Measurements from ENCODE around the gene NKG7.

The NKG7 gene

DNA sequence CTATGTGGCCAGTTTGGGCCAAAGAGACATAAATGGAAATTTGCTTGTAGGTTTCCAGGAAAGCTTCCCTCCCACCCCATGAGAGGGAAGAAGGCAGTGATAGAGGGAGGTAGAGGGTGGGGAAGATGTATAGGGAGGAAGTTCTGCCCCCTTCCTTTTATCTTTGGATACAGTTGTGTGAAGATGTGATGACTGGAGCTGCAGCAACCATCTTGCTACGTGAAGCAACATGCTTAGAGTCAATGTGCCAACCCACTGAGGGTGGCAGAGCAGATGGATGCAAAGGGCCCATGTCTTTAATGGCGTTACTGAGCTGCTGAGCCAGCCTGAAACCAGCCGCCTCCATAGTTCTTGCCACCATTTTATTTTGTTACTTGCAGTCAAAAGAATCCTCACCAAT is 41.3 kb downstream of the NKG7 start:
- no peaks in the 10 kb centered on the region for H3K9me3 ChIP-seq (ENCODE audit: low read length)
- TF ChIP-seq EZH2 (IDR thresholded peaks at IDR 0.05; ENCODE audit: borderline replicate concordance, low read length), result no peak
- TF ChIP-seq, protein P1, sequence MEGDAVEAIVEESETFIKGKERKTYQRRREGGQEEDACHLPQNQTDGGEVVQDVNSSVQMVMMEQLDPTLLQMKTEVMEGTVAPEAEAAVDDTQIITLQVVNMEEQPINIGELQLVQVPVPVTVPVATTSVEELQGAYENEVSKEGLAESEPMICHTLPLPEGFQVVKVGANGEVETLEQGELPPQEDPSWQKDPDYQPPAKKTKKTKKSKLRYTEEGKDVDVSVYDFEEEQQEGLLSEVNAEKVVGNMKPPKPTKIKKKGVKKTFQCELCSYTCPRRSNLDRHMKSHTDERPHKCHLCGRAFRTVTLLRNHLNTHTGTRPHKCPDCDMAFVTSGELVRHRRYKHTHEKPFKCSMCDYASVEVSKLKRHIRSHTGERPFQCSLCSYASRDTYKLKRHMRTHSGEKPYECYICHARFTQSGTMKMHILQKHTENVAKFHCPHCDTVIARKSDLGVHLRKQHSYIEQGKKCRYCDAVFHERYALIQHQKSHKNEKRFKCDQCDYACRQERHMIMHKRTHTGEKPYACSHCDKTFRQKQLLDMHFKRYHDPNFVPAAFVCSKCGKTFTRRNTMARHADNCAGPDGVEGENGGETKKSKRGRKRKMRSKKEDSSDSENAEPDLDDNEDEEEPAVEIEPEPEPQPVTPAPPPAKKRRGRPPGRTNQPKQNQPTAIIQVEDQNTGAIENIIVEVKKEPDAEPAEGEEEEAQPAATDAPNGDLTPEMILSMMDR (IDR thresholded peaks at IDR 0.05; ENCODE audit: low read length), result no peak
- H3K36me3 ChIP-seq (ENCODE audit: insufficient read depth, low read length), result no peaks in the 10 kb centered on the region; the same call in 1 of the 2 replicates
- H3K4me1 ChIP-seq (ENCODE audit: insufficient read depth, low read length, severe bottlenecking), result no peaks in the 10 kb centered on the region
- H4K20me1 ChIP-seq (ENCODE audit: insufficient read depth, low read length), result no peaks in the 10 kb centered on the region
- H3K9ac ChIP-seq (ENCODE audit: low read length), result no peak overlapping the region
- H3K4me3 ChIP-seq (ENCODE audit: low read depth, low read length, poor library complexity, severe bottlenecking), result no peak overlapping the region
- no peak overlapping the region for H3K27ac ChIP-seq (ENCODE audit: low read depth, low read length, poor library complexity, severe bottlenecking)
- no peaks in the 10 kb centered on the region for H3F3A ChIP-seq (ENCODE audit: insufficient read depth, low read length)
- no peak overlapping the region for H3K4me2 ChIP-seq (ENCODE audit: low read length)
- H3K79me2 ChIP-seq (ENCODE audit: insufficient read depth, low read length), result no peaks in the 10 kb centered on the region
- H2AFZ ChIP-seq (ENCODE audit: low read length), result no peak overlapping the region
- H3K9me2 ChIP-seq (ENCODE audit: low read depth, low read length), result no peaks in the 10 kb centered on the region
- no peaks in the 10 kb centered on the region for H3K27me3 ChIP-seq (ENCODE audit: insufficient read depth, low read length)

DNA sequence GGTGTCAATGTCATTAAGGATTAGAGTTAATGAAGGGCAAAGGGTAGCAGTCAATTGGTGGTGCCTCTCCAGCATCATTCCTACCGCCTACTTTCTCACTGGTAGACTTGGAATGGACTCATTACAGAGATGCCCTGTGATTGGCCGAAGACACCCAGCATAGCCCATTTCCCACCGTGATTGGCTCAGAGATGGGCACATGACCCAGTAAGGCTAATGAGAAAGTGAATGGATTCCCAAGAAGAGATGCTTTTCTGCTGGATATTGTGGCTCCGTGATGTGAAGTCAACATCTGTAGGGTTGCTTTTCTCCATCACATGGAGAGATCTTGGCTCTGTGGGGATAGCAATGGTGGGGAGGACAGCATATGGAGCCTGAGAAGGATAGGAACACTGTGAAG is 42.1 kb downstream of the NKG7 start:
- H3K4me2 ChIP-seq (ENCODE audit: low read length), result no peak overlapping the region
- no peaks in the 10 kb centered on the region for H3K9me3 ChIP-seq (ENCODE audit: low read length)
- H3K36me3 ChIP-seq (ENCODE audit: insufficient read depth, low read length), result no peaks in the 10 kb centered on the region; the same call in 1 of the 2 replicates
- H3K27me3 ChIP-seq (ENCODE audit: insufficient read depth, low read length), result no peaks in the 10 kb centered on the region
- no peak overlapping the region for H3K9ac ChIP-seq (ENCODE audit: low read length)
- no peak overlapping the region for H2AFZ ChIP-seq (ENCODE audit: low read length)
- H3K4me1 ChIP-seq (ENCODE audit: insufficient read depth, low read length, severe bottlenecking), result no peaks in the 10 kb centered on the region
- H3K27ac ChIP-seq (ENCODE audit: low read depth, low read length, poor library complexity, severe bottlenecking), result no peak overlapping the region
- H3K79me2 ChIP-seq (ENCODE audit: insufficient read depth, low read length), result no peaks in the 10 kb centered on the region
- H4K20me1 ChIP-seq (ENCODE audit: insufficient read depth, low read length), result no peaks in the 10 kb centered on the region
- TF ChIP-seq, protein P1 (IDR thresholded peaks at IDR 0.05; ENCODE audit: low read length), result no peak
- TF ChIP-seq EZH2 (IDR thresholded peaks at IDR 0.05; ENCODE audit: borderline replicate concordance, low read length), result no peak
- no peaks in the 10 kb centered on the region for H3K9me2 ChIP-seq (ENCODE audit: low read depth, low read length)
- H3K4me3 ChIP-seq (ENCODE audit: low read depth, low read length, poor library complexity, severe bottlenecking), result no peak overlapping the region
- H3F3A ChIP-seq (ENCODE audit: insufficient read depth, low read length), result no peaks in the 10 kb centered on the region

DNA sequence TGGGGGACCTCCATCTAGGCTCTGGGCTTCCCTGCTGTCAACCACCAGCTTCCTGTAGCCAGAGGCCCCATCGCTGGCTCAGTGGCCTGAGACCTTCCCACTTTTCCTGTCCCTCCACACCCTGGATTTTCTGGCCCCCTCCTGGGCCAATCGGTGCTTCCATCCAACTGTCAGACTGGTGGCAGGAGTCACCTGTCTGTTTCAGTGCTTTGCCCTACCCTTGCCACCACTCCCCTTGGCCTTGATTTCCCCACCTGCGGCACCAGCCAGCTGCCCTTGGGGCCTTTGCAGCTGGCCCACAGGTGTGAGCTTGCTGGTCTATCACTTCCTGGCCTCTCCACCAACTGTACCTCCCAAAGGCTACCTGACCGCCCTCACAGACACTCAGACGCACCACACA is 43.0 kb downstream of the NKG7 start:
- H4K20me1 ChIP-seq (ENCODE audit: insufficient read depth, low read length), result no peaks in the 10 kb centered on the region

More for the DNA sequence above, 43.0 kb downstream of the NKG7 start:
- H3K9me3 ChIP-seq (ENCODE audit: low read length), result no peaks in the 10 kb centered on the region
- H3K9me2 ChIP-seq (ENCODE audit: low read depth, low read length), result no peaks in the 10 kb centered on the region
- no peak overlapping the region for H2AFZ ChIP-seq (ENCODE audit: low read length)
- H3K27me3 ChIP-seq (ENCODE audit: insufficient read depth, low read length), result no peaks in the 10 kb centered on the region
- TF ChIP-seq EZH2 (IDR thresholded peaks at IDR 0.05; ENCODE audit: borderline replicate concordance, low read length), result no peak
- TF ChIP-seq, protein P1 (IDR thresholded peaks at IDR 0.05; ENCODE audit: low read length), result no peak
- no peak overlapping the region for H3K4me3 ChIP-seq (ENCODE audit: low read depth, low read length, poor library complexity, severe bottlenecking)
- no peaks in the 10 kb centered on the region for H3K4me1 ChIP-seq (ENCODE audit: insufficient read depth, low read length, severe bottlenecking)
- no peaks in the 10 kb centered on the region for H3K79me2 ChIP-seq (ENCODE audit: insufficient read depth, low read length)
- H3K36me3 ChIP-seq (ENCODE audit: insufficient read depth, low read length), result no peaks in the 10 kb centered on the region; the same call in 1 of the 2 replicates
- H3K9ac ChIP-seq (ENCODE audit: low read length), result no peak overlapping the region
- H3F3A ChIP-seq (ENCODE audit: insufficient read depth, low read length), result no peaks in the 10 kb centered on the region
- no peak overlapping the region for H3K27ac ChIP-seq (ENCODE audit: low read depth, low read length, poor library complexity, severe bottlenecking)
- no peak overlapping the region for H3K4me2 ChIP-seq (ENCODE audit: low read length)

Measured in OCI-LY1 (cell line).